Activated CD8-positive, alpha-beta T cell treated with anti-CD3 and anti-CD28 coated beads, Interleukin-2, amount 10 ng/mL, durations not matched to agents 7 days and 5 days (primary cell): ENCODE results near the gene GSG1L. TPM values are rescaled to one million over a fixed set of nuclear protein-coding genes. Genes with fewer than 3 reads are reported as not detected.

Experiments used
- ATAC-seq: fragments of 150-1000 bp; cut with Tn5 transposase; one replicate; pipeline ENCODE4 v1.10.0; 2021; ENCODE audit warnings: moderate library complexity
- CTCF ChIA-PET: fragments of 350-600 bp; sonication (Branson Sonifier 250); formaldehyde crosslinking; loops from one replicate; lab custom pipeline; 2021; ENCODE audit warnings: antibody characterized with exemption; lab: Charles Lee
- POLR2A ChIA-PET: fragments of 350-600 bp; sonication (Branson Sonifier 250); formaldehyde crosslinking; loops from one replicate; lab custom pipeline; 2021; ENCODE audit warnings: antibody characterized with exemption; lab: Charles Lee
- DNase-seq: peaks from one replicate; pipeline ENCODE4 v3.0.0-alpha.2; 2020
- H3K27ac Mint-ChIP-seq: one replicate; pipeline ENCODE4 v1.8.0; 2021; ENCODE audit warnings: mild to moderate bottlenecking, mixed read lengths
- H3K27me3 Mint-ChIP-seq: one replicate; pipeline ENCODE4 v1.8.0; 2021; ENCODE audit warnings: low read depth, mixed read lengths
- H3K36me3 Mint-ChIP-seq: one replicate; pipeline ENCODE4 v1.8.0; 2021; ENCODE audit warnings: low read depth, mixed read lengths
- H3K4me1 Mint-ChIP-seq: one replicate; pipeline ENCODE4 v1.8.0; 2021; ENCODE audit warnings: low read depth, mixed read lengths
- H3K4me3 Mint-ChIP-seq: one replicate; pipeline ENCODE4 v1.8.0; 2021; ENCODE audit warnings: mild to moderate bottlenecking, mixed read lengths
- H3K9me3 Mint-ChIP-seq: one replicate; pipeline ENCODE4 v1.8.0; 2022; ENCODE audit warnings: mixed read lengths; ENCODE audit not compliant: insufficient read depth
- total RNA-seq, 2 experiments: library from RNA; stranded (reverse); gene quantifications; one replicate each; pipeline ENCODE4 v1.2.3, GENCODE V29; 2021

The GSG1L gene
- total RNA-seq, 2 experiments from 2014 or later: 0.08 to 0.39 TPM

DNA sequence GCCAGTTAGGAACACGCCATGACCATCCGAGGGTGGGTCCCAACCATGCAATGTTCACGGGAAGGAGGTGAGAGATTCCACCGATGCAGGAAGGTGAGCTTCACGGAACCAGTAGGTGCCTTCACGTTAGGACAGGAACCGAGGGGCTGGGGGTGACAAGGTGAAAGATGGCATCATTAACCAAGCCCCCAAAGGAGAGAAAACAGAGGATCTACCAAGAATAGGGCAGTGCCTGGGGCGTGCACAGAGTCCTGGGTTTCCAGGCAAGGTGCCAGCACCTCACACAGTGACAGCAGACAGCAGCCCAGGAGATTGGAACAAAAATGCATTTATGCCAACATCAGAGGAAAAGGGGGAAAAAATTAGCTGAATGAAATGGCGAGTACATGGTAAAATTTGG, 137.9 kb downstream of the GSG1L start:
- H3K4me3 Mint-ChIP-seq: no peak overlapping the region
- no peaks in the 10 kb centered on the region for H3K9me3 Mint-ChIP-seq
- H3K27ac Mint-ChIP-seq: no peak overlapping the region
- DNase-seq (no peak), ATAC-seq (no peak)
- peaks cover 10% of the 10 kb centered on the region for H3K4me1 Mint-ChIP-seq
- no peaks in the 10 kb centered on the region for H3K36me3 Mint-ChIP-seq
- peaks cover 13% of the 10 kb centered on the region for H3K27me3 Mint-ChIP-seq
- CTCF ChIA-PET: no interaction called here
- POLR2A ChIA-PET: no interaction called here

DNA sequence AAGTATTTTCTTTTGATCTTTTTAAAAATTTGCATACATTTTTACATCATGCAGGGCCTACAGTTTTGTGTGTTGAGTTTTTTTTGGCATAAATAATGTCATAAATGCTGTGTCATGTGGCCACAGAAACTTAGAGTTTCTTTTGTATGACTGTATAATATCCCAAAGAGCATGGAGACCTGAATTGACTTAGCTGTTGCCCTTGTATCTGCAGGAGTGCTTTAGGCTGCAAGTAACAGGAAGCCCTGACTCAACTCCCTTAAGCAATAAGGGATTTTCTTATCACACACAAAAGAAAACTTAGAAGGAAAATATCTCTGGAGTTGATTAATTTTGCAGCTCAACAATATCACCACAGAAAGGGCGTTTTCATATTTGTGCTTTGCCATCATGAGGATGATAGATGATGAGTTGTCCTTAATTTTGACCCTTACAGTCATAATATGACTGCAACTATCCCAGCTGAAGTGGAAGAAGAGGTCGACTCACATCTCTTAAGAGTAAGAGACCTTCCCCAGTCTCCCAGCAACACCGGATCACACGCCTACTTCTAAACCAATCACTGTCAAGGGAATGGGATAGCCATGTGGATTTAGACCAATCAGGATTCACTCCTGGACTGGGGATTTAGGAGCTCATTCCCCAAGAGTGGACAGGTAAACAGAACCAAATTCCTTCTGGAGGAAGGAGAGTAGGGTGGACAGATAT, 138.9 kb downstream of the GSG1L start:
- ATAC-seq (no peak), DNase-seq (no peak)
- CTCF ChIA-PET: no interaction called here
- Mint-ChIP-seq H3K36me3 (no peaks in the 10 kb centered on the region), H3K4me3 (no peak overlapping the region), H3K27me3 (peaks cover 17% of the 10 kb centered on the region), H3K27ac (no peak overlapping the region), H3K4me1 (peaks cover 10% of the 10 kb centered on the region), H3K9me3 (no peaks in the 10 kb centered on the region)
- POLR2A ChIA-PET: no interaction called here

DNA sequence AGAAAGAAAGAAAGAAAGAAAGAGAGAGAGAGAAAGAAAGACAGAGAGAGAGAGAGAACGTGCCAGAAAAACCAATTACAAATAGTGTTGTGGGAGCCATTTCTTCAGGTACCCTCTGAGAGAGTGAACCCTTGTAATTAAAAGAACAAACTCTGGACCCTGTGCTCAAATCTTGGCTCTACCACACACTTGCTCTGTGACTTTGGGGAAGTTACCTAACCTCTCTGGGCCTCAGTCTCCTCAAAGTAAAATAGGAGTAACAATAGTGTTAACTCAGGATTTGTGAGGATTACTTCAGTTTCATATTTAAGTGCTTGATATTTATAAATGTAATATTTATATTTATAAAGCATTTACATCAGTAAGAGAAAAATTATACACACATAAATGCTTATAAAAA, 139.8 kb downstream of the GSG1L start:
- Mint-ChIP-seq H3K36me3 (no peaks in the 10 kb centered on the region), H3K4me3 (no peak overlapping the region), H3K9me3 (no peaks in the 10 kb centered on the region), H3K4me1 (peaks cover 10% of the 10 kb centered on the region), H3K27me3 (peaks cover 19% of the 10 kb centered on the region), H3K27ac (no peak overlapping the region)
- CTCF ChIA-PET: no interaction called here
- no peak for DNase-seq
- no peak for ATAC-seq
- POLR2A ChIA-PET: no interaction called here

DNA sequence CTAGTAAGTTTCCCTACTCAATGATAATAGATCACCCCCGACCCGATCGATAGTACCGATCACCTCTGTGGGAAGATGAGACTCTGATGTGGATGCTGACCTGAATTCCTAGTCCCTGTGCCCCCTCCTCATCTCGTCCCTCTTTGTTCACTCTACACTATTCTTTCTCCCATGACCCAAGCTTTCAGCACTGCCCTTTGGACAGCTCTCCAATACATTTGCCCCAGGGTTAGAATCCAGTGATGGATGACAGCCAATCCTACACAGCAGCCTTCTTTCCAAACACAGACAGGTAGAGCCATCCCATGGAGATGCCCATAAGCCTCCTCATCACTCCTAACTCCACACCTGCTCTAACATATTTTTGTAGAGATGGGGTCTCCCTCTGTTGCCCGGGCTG, 141.1 kb downstream of the GSG1L start:
- CTCF ChIA-PET: no interaction called here

DNA sequence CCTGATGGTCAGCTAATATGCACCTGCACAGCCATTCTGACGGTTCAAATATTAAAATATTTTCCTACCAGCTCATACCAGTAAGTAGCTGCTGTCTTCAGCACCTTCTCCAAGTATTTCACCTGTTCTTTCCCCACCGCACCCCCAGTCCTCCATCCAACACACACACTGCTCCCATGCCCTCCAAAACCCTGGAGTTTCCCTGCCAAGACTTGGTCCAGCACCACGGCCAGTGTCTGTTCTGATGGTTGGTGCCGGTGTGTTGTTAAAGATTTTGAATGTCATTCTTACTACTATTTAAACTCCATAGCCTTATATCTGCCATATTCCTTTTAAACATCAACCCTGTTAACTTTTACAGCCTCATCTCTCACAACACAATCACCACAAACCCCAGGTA, 142.4 kb downstream of the GSG1L start:
- Mint-ChIP-seq H3K9me3 (no peaks in the 10 kb centered on the region), H3K27ac (no peak overlapping the region), H3K4me3 (no peak overlapping the region), H3K36me3 (no peaks in the 10 kb centered on the region), H3K4me1 (peaks cover 10% of the 10 kb centered on the region), H3K27me3 (peaks cover 17% of the 10 kb centered on the region)
- ATAC-seq (no peak), DNase-seq (no peak)
- POLR2A ChIA-PET: no interaction called here
- CTCF ChIA-PET: no interaction called here

More for the DNA sequence above, 141.1 kb downstream of the GSG1L start:
- H3K27me3 Mint-ChIP-seq: peaks cover 19% of the 10 kb centered on the region
- ATAC-seq (no peak), DNase-seq (no peak)
- H3K27ac Mint-ChIP-seq: no peak overlapping the region
- H3K4me1 Mint-ChIP-seq: peaks cover 10% of the 10 kb centered on the region
- no peak overlapping the region for H3K4me3 Mint-ChIP-seq
- POLR2A ChIA-PET: no interaction called here
- no peaks in the 10 kb centered on the region for H3K9me3 Mint-ChIP-seq
- H3K36me3 Mint-ChIP-seq: no peaks in the 10 kb centered on the region

DNA sequence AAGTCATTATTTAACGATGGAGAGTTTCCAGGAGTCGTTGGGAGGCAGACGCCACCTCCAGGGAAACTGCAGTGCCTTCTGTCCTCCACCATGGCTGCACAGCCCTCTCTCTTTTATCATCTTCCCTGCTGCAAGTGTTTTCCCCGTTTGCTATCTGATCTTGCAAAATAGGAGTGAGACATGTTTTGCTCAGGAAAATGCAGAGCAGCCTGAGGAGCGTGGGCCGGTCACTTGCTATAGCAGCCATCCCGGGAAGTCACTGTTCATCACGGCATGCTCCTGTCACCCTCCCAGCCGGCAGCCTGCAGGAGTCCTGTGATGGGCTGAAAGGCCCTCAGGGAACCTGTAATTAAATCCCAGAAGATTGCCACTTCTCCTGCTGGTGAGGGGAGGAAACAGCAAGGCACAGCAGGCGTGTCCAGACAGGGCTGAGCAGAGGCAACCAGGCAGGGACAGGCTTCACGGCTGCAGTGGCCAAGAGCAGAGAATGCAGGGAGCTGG, 143.1 kb downstream of the GSG1L start:
- H3K4me3 Mint-ChIP-seq: no peak overlapping the region
- peaks cover 7% of the 10 kb centered on the region for H3K4me1 Mint-ChIP-seq
- ATAC-seq: no peak
- POLR2A ChIA-PET: no interaction called here
- H3K27me3 Mint-ChIP-seq: peaks cover 17% of the 10 kb centered on the region
- no peak for DNase-seq
- CTCF ChIA-PET: no interaction called here
- no peaks in the 10 kb centered on the region for H3K9me3 Mint-ChIP-seq
- H3K36me3 Mint-ChIP-seq: no peaks in the 10 kb centered on the region
- no peak overlapping the region for H3K27ac Mint-ChIP-seq

DNA sequence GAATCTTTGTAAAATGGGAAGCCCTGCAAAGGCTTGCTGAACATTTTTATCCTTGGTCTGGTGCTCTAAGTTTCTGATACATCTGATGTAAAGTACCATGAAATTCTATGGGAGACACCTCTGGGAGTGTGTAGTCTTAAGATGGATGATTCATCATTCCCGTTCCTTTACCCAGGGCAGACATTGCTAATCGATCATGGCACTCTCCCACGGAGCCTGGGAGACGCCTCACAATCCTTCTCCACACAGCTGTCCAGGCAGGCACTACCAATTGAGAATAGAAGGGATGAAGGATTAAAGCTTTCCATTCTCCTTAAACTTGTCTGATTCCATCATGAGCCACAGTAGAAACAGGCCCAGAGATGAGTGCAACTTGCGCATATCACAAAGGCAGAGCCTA, 144.8 kb downstream of the GSG1L start:
- Mint-ChIP-seq H3K27ac (no peak overlapping the region), H3K4me3 (no peak overlapping the region), H3K27me3 (peaks cover 17% of the 10 kb centered on the region), H3K9me3 (no peaks in the 10 kb centered on the region), H3K36me3 (no peaks in the 10 kb centered on the region), H3K4me1 (no peaks in the 10 kb centered on the region)
- CTCF ChIA-PET: no interaction called here
- ATAC-seq (no peak), DNase-seq (no peak)
- POLR2A ChIA-PET: no interaction called here

DNA sequence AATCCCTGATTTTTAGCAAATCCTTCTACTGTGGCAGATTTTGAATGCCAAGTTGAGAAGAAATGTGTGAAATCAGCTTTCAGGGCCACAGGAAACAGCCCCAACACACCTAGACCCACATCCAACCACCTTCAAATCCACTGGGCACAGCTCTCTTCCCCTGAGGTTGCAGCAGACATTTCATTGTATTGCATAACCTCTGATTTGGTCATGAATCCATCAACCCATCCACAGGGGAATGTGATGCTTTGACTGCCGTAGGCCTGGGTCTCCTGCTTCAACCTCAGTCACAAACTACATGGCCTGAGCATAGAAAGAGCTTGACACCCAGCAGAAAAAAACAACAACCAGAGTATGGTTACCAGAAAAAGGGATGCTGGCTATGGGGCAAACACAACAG, 145.6 kb downstream of the GSG1L start:
- H3K36me3 Mint-ChIP-seq: no peaks in the 10 kb centered on the region
- no peaks in the 10 kb centered on the region for H3K9me3 Mint-ChIP-seq
- no peak for ATAC-seq
- H3K27me3 Mint-ChIP-seq: peaks cover 17% of the 10 kb centered on the region
- H3K4me1 Mint-ChIP-seq: no peaks in the 10 kb centered on the region
- POLR2A ChIA-PET: no interaction called here
- no peak for DNase-seq
- H3K27ac Mint-ChIP-seq: no peak overlapping the region
- no peak overlapping the region for H3K4me3 Mint-ChIP-seq
- CTCF ChIA-PET: no interaction called here

DNA sequence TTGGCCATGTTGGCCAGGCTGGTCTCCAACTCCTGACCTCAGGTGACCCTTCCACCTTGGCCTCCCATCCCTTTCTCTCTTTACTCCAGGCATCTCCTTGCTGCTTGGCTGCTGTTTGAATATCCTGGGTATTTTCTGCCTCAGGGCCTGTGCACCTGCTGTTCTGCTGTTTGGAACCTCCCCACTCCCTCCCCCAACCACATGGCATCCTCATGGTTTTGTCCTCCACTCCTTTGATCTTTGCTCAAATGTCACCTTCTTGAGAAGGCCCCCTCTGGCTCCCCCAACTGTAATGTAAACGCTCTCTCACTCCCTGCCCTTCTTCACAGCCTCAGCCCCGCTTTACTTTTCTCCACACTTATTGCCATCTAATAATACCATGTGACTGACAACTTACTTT, 152.0 kb downstream of the GSG1L start:
- no peaks in the 10 kb centered on the region for H3K9me3 Mint-ChIP-seq
- DNase-seq (no peak), ATAC-seq (no peak)
- no peaks in the 10 kb centered on the region for H3K36me3 Mint-ChIP-seq
- ChIA-PET POLR2A (no interaction called here), CTCF (no interaction called here)
- no peak overlapping the region for H3K4me3 Mint-ChIP-seq
- no peak overlapping the region for H3K27ac Mint-ChIP-seq
- no peaks in the 10 kb centered on the region for H3K4me1 Mint-ChIP-seq
- peaks cover 4% of the 10 kb centered on the region for H3K27me3 Mint-ChIP-seq

DNA sequence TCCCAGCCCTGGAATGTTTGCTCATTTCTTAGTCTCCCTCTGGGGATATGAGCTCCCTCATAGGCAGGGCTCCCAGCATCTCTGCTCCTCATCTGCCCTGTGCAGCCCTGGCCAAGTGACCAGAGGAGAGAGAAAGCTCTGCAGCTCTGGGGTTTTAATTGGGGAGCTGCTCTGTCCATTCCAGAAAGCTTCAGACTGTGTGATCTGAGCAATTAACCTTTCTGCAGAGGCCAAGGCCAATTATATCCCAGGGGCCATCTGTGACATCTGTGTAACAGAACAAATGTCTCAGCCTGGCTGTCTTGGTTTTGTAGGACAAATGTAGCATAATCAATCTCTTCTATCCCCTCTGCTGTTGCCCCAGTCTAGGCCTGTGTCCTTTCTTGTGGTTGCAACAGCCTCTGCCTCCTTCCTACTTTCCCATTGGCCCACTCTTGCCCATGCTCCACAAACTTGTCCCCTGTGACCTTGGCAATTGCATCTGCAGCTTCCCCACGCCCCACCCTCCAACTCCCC, 156.0 kb downstream of the GSG1L start:
- Mint-ChIP-seq H3K9me3 (no peaks in the 10 kb centered on the region), H3K4me1 (no peaks in the 10 kb centered on the region), H3K27ac (no peak overlapping the region), H3K27me3 (peaks cover 2% of the 10 kb centered on the region), H3K36me3 (no peaks in the 10 kb centered on the region), H3K4me3 (no peak overlapping the region)
- ATAC-seq (no peak), DNase-seq (no peak)
- POLR2A ChIA-PET: no interaction called here
- CTCF ChIA-PET: no interaction called here

DNA sequence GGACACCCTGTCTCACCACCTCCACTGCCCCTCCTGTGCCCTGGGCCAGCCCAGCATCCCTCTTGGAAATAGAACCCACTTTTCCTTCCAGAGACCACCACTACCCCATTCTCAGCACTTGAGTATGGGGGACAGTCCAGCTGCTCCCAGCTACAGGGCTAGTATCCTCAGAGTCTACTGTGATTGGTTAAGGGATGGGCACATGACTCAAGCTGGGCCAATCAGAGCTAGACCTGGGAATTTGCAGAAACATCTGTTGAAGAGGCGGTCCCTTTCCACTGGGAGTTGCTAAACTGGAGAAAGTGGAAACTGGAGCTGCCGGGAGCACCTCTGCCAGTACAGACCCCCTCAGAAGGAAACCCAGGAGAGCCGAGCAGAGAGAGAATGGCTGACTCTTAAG, 156.6 kb downstream of the GSG1L start:
- Mint-ChIP-seq H3K4me1 (no peaks in the 10 kb centered on the region), H3K4me3 (no peak overlapping the region), H3K27me3 (peaks cover 2% of the 10 kb centered on the region), H3K27ac (no peak overlapping the region), H3K9me3 (no peaks in the 10 kb centered on the region), H3K36me3 (no peaks in the 10 kb centered on the region)
- ChIA-PET POLR2A (no interaction called here), CTCF (no interaction called here)
- ATAC-seq (no peak), DNase-seq (no peak)

DNA sequence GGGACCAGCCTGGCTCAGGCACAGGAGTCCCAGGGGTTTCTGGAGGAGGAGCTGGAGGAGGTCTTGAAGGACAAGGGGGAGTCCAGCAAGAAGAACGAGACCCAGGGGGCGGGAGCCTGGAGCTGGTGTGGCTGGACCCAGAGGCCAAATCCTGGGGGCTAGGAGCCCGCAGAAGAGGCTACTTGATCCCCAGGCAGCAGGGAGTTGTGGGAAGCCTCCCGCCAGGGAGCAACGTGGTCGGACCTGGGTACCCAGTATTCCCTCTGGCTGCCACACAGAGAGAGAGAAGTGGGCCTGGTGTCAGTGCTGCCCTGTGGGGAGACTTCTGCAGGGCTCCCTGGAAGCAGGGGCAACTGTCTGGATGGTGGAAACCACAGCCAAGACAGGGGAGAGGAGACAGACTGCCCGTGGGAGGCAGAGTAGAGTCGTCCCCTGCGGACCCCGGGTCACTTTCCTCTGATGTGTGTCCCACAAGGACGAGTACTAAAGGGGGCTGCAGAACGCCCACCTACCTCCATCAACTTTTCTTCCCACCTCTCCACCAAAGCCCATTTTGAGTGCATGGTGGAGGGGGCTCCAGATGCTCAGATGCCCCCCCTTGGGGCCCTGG, 160.4 kb downstream of the GSG1L start:
- H3K36me3 Mint-ChIP-seq: no peaks in the 10 kb centered on the region
- POLR2A ChIA-PET: no interaction called here
- ATAC-seq: no peak

More for the DNA sequence above, 160.4 kb downstream of the GSG1L start:
- Mint-ChIP-seq H3K27ac (no peak overlapping the region), H3K4me1 (no peaks in the 10 kb centered on the region), H3K9me3 (no peaks in the 10 kb centered on the region), H3K27me3 (peaks cover 4% of the 10 kb centered on the region), H3K4me3 (no peak overlapping the region)
- DNase-seq: no peak
- CTCF ChIA-PET: no interaction called here
